Lung (tissue), 12 donors: ENCODE measurements around the gene LIPC. TPM values are rescaled to one million over a fixed set of nuclear protein-coding genes. Genes with fewer than 3 reads are reported as not detected.

Experiments used
- ATAC-seq: fragments of 200-7000 bp; cut with Tn5 transposase; one replicate; pipeline ENCODE4 v1.9.1; 2020; ENCODE audit warnings: moderate number of reproducible peaks; ENCODE audit not compliant: insufficient read depth, low FRiP score
- DNase-seq, 3 donors: peaks; one replicate each; pipeline ENCODE4 v3.0.0-alpha.2; 2013 to 2017
- H3K27ac ChIP-seq, 2 donors: one replicate each; pipeline ENCODE4 v1.5.1; 2013; ENCODE audit warnings: mild to moderate bottlenecking in 2 of 2, moderate library complexity in 2 of 2, control low read depth in 1 of 2, inconsistent platforms in 1 of 2, low read depth in 1 of 2, low read length in 1 of 2
- H3K27me3 ChIP-seq, 3 donors: one replicate each; pipeline ENCODE4 v1.5.1; 2013; ENCODE audit warnings: low read length in 2 of 3; ENCODE audit not compliant: control insufficient read depth in 3 of 3, insufficient read depth in 3 of 3
- H3K36me3 ChIP-seq, 4 donors: one replicate each; pipeline ENCODE4 v1.5.1; 2013; ENCODE audit warnings: low read length in 4 of 4, mild to moderate bottlenecking in 1 of 4, moderate library complexity in 1 of 4; ENCODE audit not compliant: control insufficient read depth in 4 of 4, insufficient read depth in 4 of 4
- H3K4me1 ChIP-seq, 5 donors: one replicate each; pipeline ENCODE4 v1.5.1; 2013; ENCODE audit warnings: low read length in 5 of 5, mild to moderate bottlenecking in 2 of 5, moderate library complexity in 1 of 5; ENCODE audit not compliant: control insufficient read depth in 5 of 5, insufficient read depth in 5 of 5
- H3K4me3 ChIP-seq: one replicate; pipeline ENCODE4 v1.5.1; 2013; ENCODE audit warnings: mild to moderate bottlenecking, control low read depth, moderate library complexity
- H3K9ac ChIP-seq, 2 donors: one replicate each; pipeline ENCODE4 v1.5.1; 2013; ENCODE audit warnings: low read length in 2 of 2, control low read depth in 1 of 2; ENCODE audit not compliant: insufficient read depth in 1 of 2
- H3K9me3 ChIP-seq, 4 donors: one replicate each; pipeline ENCODE4 v1.5.1; 2013; ENCODE audit warnings: low read length in 3 of 4, mild to moderate bottlenecking in 1 of 4, moderate library complexity in 1 of 4; ENCODE audit not compliant: control insufficient read depth in 4 of 4, insufficient read depth in 3 of 4
- WGBS, 2 donors: extraction: QIAGEN DNeasy Blood & Tissue Kit; methylation state at CpG; one replicate each; pipeline ENCODE4 v1.1.7; 2013; 5-methylcytosine and 5-hydroxymethylcytosine counted together
- polyA plus RNA-seq, 2 donors: library from polyadenylated mRNA; stranded (reverse); fragments of 200-250 nt; gene quantifications; one replicate each; pipeline ENCODE4 v1.2.1, GENCODE V29; 2013
- total RNA-seq, 2 donors: library from RNA; depleted of rRNA in 1 of 2; stranded (reverse); fragments of >200 nt in 1 of 2; gene quantifications; one replicate each; pipeline ENCODE4 v1.2.1, GENCODE V29; 2014 to 2021
- TF ChIP-seq, protein P1 (sequence below): IDR thresholded peaks from 2 replicates; pipeline ENCODE4 v1.5.1; 2012; ENCODE audit warnings: mild to moderate bottlenecking; ENCODE audit errors: control extremely low read depth, extremely low read depth
- donor health status: control.
- donor health status: control.
- donor health status: Bipolar disorder and iron deficiency.
- donor health status: healthy.
- donor health status: DM: yes; HTN: yes; CAD: no.

LIPC gene
- total and polyA plus RNA-seq, 4 donors = 0.20 to 0.57 (median 0.40) TPM

DNA sequence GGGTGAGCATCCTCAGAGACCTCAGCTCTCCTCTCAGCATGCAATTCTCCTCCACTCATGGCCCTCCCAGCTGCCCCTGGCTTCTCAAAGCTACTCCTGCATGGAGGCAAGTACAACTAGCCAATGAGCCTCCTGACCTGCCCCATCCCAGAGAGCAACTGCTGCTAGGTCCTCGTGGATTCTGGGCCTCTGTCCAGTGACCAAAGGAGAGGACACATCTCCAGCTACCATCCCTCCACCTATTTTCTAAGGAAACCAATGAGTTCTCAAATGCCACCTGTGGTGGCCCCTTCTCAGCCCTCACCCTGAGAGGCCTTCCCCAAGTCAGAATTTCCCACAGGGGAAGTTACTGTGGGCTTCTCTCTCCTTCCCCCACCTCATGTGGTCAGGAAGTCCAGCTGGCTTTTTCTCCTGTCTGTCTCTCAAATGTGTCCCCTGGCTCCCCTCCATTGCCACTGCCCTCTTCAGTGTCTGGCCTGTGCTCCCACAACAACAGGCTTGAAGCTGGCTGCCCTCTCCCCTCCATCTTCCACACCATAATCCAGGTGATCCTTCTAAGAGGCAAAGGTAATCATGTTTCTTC lies 43.0 kb downstream of the LIPC start:
- H3K27me3 ChIP-seq = no peaks in the 10 kb centered on the region
- no peaks in the 10 kb centered on the region for H3K36me3 ChIP-seq
- peaks cover 3 to 25% (median 8%) of the 10 kb centered on the region in 5 donors for H3K4me1 ChIP-seq
- TF ChIP-seq, protein P1, sequence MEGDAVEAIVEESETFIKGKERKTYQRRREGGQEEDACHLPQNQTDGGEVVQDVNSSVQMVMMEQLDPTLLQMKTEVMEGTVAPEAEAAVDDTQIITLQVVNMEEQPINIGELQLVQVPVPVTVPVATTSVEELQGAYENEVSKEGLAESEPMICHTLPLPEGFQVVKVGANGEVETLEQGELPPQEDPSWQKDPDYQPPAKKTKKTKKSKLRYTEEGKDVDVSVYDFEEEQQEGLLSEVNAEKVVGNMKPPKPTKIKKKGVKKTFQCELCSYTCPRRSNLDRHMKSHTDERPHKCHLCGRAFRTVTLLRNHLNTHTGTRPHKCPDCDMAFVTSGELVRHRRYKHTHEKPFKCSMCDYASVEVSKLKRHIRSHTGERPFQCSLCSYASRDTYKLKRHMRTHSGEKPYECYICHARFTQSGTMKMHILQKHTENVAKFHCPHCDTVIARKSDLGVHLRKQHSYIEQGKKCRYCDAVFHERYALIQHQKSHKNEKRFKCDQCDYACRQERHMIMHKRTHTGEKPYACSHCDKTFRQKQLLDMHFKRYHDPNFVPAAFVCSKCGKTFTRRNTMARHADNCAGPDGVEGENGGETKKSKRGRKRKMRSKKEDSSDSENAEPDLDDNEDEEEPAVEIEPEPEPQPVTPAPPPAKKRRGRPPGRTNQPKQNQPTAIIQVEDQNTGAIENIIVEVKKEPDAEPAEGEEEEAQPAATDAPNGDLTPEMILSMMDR = no peak
- DNase-seq (no peak), ATAC-seq (no peak)
- 67 to 71% methylated on average over 1 of the region's 1 CpG for WGBS, 2 donors
- no peak overlapping the region for H3K4me3 ChIP-seq
- H3K9me3 ChIP-seq = no peaks in the 10 kb centered on the region
- H3K27ac ChIP-seq = peak overlapping the region in 1 of 2 donors; percentile 23
- no peak overlapping the region for H3K9ac ChIP-seq

DNA sequence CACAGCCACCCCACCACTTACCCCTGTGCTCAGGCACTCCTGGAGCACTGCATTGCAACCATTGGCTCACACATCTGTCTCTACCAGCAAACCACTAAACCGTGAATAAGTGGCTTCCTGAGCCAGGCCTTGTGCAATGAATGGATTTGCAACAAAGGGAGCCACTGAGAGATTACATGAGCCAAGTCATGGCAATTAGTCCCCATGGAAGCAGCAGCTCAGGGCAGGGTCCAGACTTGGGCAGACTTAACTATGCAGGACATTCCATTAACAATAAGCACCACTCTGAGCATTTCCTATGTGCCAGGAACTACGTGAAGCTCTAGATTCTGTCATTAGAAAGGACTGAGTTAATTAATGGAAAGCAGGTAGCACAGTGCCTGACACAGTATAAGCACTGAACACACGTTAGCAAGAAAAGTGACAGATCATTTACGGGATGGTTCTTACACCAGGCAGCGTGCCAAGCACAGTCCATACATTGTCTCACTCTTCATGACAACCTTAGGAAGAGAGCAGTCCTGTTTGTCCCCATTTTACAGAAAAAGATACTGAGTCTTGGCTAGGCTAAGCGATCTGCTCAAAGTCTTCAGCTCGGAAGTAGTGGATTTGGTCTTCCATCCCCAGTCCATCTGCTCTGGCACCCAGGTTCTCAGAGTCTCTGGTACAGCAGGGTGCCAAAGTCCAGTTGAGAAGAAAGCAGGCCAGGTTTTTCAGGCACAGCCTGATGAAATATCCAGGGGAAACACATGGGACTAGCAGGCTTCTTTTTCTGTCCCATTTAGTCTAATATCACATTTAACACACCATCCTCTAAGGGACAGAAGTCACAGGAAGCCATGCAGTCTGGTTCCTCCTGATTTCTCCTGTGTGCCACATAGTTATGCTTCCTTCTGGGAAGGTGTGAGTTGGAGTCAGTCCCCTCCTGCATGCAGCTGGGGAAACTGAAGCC lies 44.1 kb downstream of the LIPC start:
- Histone ChIP-seq H3K27ac (peak overlapping the region in 1 of 2 donors; percentile 23), H3K27me3 (no peaks in the 10 kb centered on the region), H3K36me3 (no peaks in the 10 kb centered on the region), H3K4me3 (no peak overlapping the region), H3K9ac (no peak overlapping the region), H3K4me1 (peaks cover 3 to 25% (median 8%) of the 10 kb centered on the region in 5 donors), H3K9me3 (no peaks in the 10 kb centered on the region)
- no peak for ATAC-seq
- TF ChIP-seq, protein P1 = no peak
- WGBS, 2 donors = 61 to 73% methylated on average over 7 of the region's 7 CpGs
- DNase-seq = peak in 2 of 3 donors; percentile 37 to 57

DNA sequence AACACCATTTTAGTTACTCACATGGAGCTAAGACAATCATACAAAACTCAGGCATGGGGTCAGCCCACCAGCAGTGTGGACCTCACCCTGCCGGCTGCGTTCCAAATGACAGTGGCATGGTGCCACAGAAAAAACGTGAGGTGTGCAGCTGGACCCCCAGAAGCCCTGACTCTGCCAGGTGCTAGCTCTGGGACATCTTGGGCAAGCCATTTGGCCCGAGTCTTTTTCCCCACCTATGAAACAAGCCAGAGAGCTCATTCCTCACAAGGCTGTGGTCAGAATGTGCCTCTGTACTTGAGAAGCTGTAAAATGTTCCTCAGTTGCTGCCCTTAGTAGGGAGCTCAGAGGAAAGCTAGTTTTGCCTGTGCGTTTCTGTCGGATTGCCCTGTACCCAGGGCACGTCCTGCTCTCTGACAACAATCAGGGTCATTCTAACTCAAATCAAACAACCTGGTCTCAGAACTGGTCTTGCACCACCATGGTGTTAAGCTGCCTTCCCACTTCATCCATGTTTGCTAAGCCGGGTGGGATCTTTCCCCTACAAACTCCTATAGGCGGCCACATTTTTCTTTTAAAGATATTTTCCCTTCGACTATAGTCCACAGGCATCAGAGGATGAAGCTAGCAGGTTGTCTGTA lies 44.9 kb downstream of the LIPC start:
- no peak overlapping the region for H3K4me3 ChIP-seq
- DNase-seq = no peak
- TF ChIP-seq, protein P1 = no peak
- peaks cover 3 to 25% (median 8%) of the 10 kb centered on the region in 5 donors for H3K4me1 ChIP-seq
- H3K36me3 ChIP-seq = no peaks in the 10 kb centered on the region
- ATAC-seq = no peak
- WGBS, 2 donors = 65 to 69% methylated on average over 10 of the region's 10 CpGs
- H3K27ac ChIP-seq = no peak overlapping the region
- H3K27me3 ChIP-seq = no peaks in the 10 kb centered on the region
- H3K9me3 ChIP-seq = no peaks in the 10 kb centered on the region
- H3K9ac ChIP-seq = no peak overlapping the region
